ENCODE results near the gene PTAR1. TPM values are rescaled to one million over a fixed set of nuclear protein-coding genes. Genes with fewer than 3 reads are reported as not detected.

The PTAR1 gene
- total and polyA plus RNA-seq, 10 of the 15 experiments (the other 5 are each of a cell fraction or from before 2014, with no cell fraction given): 4.9 to 27.6 (median 14.2) TPM

GRCh38 chr9:69759021-69759420, 790 bp downstream of the PTAR1 start:
- Histone ChIP-seq H3K4me1 (ENCODE audit: control insufficient read depth, insufficient read depth, low read length) (peaks cover 2% of the 10 kb centered on the region; the same call in 1 of the 2 replicates), H3K4me2 (ENCODE audit: control insufficient read depth, insufficient read depth) (peak overlapping the region; percentile 66), H2AFZ (ENCODE audit: control insufficient read depth, low read depth, low read length) (peak overlapping the region; percentile 94), H3K4me3 (peak overlapping the region; percentile 89), H3K9me3 (replicated peaks; ENCODE audit: control insufficient read depth, insufficient read depth, low read length) (no peaks in the 10 kb centered on the region), H3K27ac (ENCODE audit: control insufficient read depth, insufficient read depth) (peak overlapping the region; percentile 83), H3K79me2 (ENCODE audit: control insufficient read depth, insufficient read depth, low read length) (peaks cover 36% of the 10 kb centered on the region), H3K36me3 (ENCODE audit: control insufficient read depth in 2 of 2, insufficient read depth in 2 of 2, low read length in 1 of 2) (no peaks in the 10 kb centered on the region), H3K27me3 (replicated peaks in 1 of 2; ENCODE audit: control insufficient read depth in 2 of 2, insufficient read depth in 2 of 2, low read length in 1 of 2) (no peaks in the 10 kb centered on the region), H4K20me1 (ENCODE audit: control insufficient read depth, insufficient read depth) (no peaks in the 10 kb centered on the region), H3K9ac (ENCODE audit: control insufficient read depth, insufficient read depth, low read length) (peak overlapping the region; percentile 96)
- DNase-seq (ENCODE audit: low read depth, low spot score) (no peak), FAIRE-seq (no peak), ATAC-seq (peak; percentile 7)
- ChIA-PET CTCF (interaction anchor here (0.9 to 2.1 kb wide), 2 partner anchors 10 to 12 kb away, joined by 4 to 5 read pairs; no protein-coding TSS in a partner anchor), POLR2A (interaction anchor here (0.8 to 1.4 kb wide), 4 partner anchors 9 to 13 kb away, joined by 3 to 7 read pairs (median 3); no protein-coding TSS in a partner anchor), SMC1A (ENCODE audit: uncharacterized antibody, unreplicated experiment) (interaction anchor here (1.0 to 2.2 kb wide), 2 partner anchors 10 to 12 kb away, joined by 4 to 7 read pairs; no protein-coding TSS in a partner anchor), RAD21 (ENCODE audit: unreplicated experiment) (interaction anchor here (1.2 kb wide), 1 partner anchor 10 kb away, joined by 4 read pairs; no protein-coding TSS in a partner anchor)
- BruUV-seq (replicated peaks): TSS peak; percentile 58
- TF ChIP-seq SMAD1 (IDR thresholded peaks at IDR 0.05; ENCODE audit: low read depth, partially characterized antibody) (peak; percentile 20), PRDM15 (CRISPR knock-in tag; IDR thresholded peaks at IDR 0.05) (no peak)
- intact Hi-C loops (cut with micrococcal nuclease; ENCODE audit: unreplicated experiment) (loop anchor here (2.0 to 5.0 kb wide), 2 partner anchors 86 to 503 kb away; partner anchors contain the start of gene APBA1), in situ Hi-C loops (cut with MboI) (loop anchor here (10.0 to 25.0 kb wide), 3 partner anchors 103 to 503 kb away; partner anchors contain the start of gene SMC5)
- 1% methylated on average over 5 of the region's 5 CpGs for WGBS (ENCODE audit: insufficient coverage, insufficient replicate concordance, low lambda C conversion rate, missing lambda C conversion rate)
